ENCODE results near the gene GRAMD4. TPM values are rescaled to one million over a fixed set of nuclear protein-coding genes. Genes with fewer than 3 reads are reported as not detected.

The GRAMD4 gene
- total RNA-seq, 1 donor from 2014 or later: 71.4 TPM

DNA sequence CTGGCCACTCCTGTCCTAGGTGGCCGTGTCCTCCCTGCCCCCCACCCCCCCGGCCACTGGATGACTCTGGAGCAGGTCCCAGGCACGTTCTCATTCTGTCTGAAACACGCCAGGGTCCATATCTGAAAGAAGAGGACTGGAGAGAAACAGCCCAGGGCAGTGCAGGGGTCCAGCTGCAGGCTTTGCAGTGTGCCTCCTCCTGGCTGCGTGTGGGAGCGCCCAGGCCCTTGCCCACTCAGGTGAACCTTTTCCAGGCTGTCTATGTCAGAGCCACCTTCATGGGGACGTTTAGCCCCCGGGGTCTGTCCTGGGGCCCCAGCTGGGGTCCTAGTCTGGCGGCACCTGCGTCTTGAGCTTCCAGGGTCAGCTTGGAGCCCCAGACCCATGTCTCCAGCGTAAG lies 15.6 kb downstream of the GRAMD4 start:
- no peaks in the 10 kb centered on the region for H3K36me3 ChIP-seq
- DNase-seq (no peak), ATAC-seq (peak; percentile 32)
- no peak overlapping the region for H3K27ac ChIP-seq
- no peaks in the 10 kb centered on the region for H3K27me3 ChIP-seq
- H3K4me1 ChIP-seq: no peaks in the 10 kb centered on the region
- H3K9me3 ChIP-seq: no peaks in the 10 kb centered on the region
- TF ChIP-seq, protein P1, sequence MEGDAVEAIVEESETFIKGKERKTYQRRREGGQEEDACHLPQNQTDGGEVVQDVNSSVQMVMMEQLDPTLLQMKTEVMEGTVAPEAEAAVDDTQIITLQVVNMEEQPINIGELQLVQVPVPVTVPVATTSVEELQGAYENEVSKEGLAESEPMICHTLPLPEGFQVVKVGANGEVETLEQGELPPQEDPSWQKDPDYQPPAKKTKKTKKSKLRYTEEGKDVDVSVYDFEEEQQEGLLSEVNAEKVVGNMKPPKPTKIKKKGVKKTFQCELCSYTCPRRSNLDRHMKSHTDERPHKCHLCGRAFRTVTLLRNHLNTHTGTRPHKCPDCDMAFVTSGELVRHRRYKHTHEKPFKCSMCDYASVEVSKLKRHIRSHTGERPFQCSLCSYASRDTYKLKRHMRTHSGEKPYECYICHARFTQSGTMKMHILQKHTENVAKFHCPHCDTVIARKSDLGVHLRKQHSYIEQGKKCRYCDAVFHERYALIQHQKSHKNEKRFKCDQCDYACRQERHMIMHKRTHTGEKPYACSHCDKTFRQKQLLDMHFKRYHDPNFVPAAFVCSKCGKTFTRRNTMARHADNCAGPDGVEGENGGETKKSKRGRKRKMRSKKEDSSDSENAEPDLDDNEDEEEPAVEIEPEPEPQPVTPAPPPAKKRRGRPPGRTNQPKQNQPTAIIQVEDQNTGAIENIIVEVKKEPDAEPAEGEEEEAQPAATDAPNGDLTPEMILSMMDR (IDR thresholded peaks at IDR 0.05): no peak
- intact Hi-C loops (cut with DNase I): no loop called here
- no peak overlapping the region for H3K4me3 ChIP-seq

GRCh38 chr22:46636221-46637002 lies 16.2 kb downstream of the GRAMD4 start:
- intact Hi-C loops (cut with DNase I): no loop called here
- H3K27ac ChIP-seq: no peak overlapping the region
- no peaks in the 10 kb centered on the region for H3K9me3 ChIP-seq
- H3K4me1 ChIP-seq: peaks cover 3% of the 10 kb centered on the region
- no peaks in the 10 kb centered on the region for H3K36me3 ChIP-seq
- TF ChIP-seq, protein P1 (IDR thresholded peaks at IDR 0.05): no peak
- no peak overlapping the region for H3K4me3 ChIP-seq
- ATAC-seq: no peak
- no peak for DNase-seq
- H3K27me3 ChIP-seq: no peaks in the 10 kb centered on the region

- intact Hi-C loops (cut with DNase I): no loop called here
- Histone ChIP-seq H3K4me1 (peaks cover 6% of the 10 kb centered on the region), H3K27me3 (no peaks in the 10 kb centered on the region), H3K4me3 (no peak overlapping the region), H3K27ac (no peak overlapping the region), H3K36me3 (no peaks in the 10 kb centered on the region), H3K9me3 (no peaks in the 10 kb centered on the region)
- DNase-seq (no peak), ATAC-seq (no peak)
- TF ChIP-seq, protein P1 (IDR thresholded peaks at IDR 0.05): no peak
Measured at GRCh38 chr22:46637711-46638600, 17.8 kb downstream of the GRAMD4 start.

DNA sequence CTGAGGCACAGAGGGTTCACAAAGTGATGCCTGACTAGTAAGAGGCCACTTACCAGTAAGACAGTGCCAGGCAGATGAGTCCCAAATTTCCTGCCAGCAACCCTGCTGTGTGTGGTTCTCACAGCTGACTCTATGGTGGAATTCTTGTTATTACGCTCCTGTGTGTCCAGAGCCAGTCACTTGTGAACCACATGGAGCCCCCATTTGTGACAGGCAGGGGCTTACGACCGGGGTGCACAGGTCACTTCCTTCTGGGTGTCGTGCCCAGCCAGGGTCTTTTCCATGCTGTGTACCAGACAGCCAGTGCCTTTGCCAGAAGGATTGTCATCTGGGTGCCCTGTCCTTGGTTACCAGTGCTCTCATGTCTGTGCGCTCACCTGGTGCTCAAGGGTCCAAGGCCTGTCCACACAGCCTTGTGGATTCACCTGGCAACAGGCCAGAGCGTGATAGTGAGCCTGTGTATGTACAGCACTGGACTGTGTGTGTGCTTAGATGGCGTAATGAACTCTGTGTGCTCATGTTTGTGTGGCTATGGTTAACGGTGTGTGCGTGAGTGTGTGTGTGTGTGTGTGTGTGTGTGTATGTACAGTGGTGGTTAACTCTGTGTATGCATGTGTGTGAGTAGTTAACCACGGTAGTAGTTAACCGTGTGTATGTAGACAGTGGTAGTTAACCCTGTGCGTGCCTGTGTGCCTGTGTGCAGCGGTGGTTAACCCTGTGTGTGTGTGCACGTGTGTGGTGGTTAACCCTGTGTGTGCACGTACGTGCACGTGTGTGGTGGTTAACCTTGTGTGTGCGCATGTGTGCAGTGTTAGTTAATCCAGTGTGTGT lies 18.6 kb downstream of the GRAMD4 start:
- peak; percentile 78 for ATAC-seq
- intact Hi-C loops (cut with DNase I): no loop called here
- DNase-seq: peak; percentile 78

GRCh38 chr22:46639843-46640242 lies 19.7 kb downstream of the GRAMD4 start:
- intact Hi-C loops (cut with DNase I): no loop called here

More for the DNA sequence above, 18.6 kb downstream of the GRAMD4 start:
- Histone ChIP-seq H3K4me3 (no peak overlapping the region), H3K9me3 (no peaks in the 10 kb centered on the region), H3K27ac (no peak overlapping the region), H3K36me3 (no peaks in the 10 kb centered on the region), H3K27me3 (no peaks in the 10 kb centered on the region), H3K4me1 (peaks cover 6% of the 10 kb centered on the region)
- TF ChIP-seq, protein P1 (IDR thresholded peaks at IDR 0.05): no peak

More at GRCh38 chr22:46639843-46640242, 19.7 kb downstream of the GRAMD4 start:
- Histone ChIP-seq H3K27ac (no peak overlapping the region), H3K4me1 (peaks cover 6% of the 10 kb centered on the region), H3K4me3 (no peak overlapping the region), H3K36me3 (no peaks in the 10 kb centered on the region), H3K9me3 (no peaks in the 10 kb centered on the region), H3K27me3 (no peaks in the 10 kb centered on the region)
- DNase-seq (no peak), ATAC-seq (no peak)
- TF ChIP-seq, protein P1 (IDR thresholded peaks at IDR 0.05): no peak

Measured in upper lobe of right lung (tissue), 1 donor.